ENCODE results near the gene OR5K4. TPM values are rescaled to one million over a fixed set of nuclear protein-coding genes. Genes with fewer than 3 reads are reported as not detected.

The OR5K4 gene
- total RNA-seq, 2 experiments from 2014 or later, result not detected

- H3K36me3 ChIP-seq (ENCODE audit: insufficient read depth, low read length), result no peaks in the 10 kb centered on the region
- CTCF ChIA-PET (ENCODE audit: unreplicated experiment), result no interaction called here
- no peak overlapping the region for H3K4me3 ChIP-seq (ENCODE audit: low read depth, low read length, poor library complexity, severe bottlenecking)
- intact Hi-C loops (cut with micrococcal nuclease; ENCODE audit: unreplicated experiment), result no loop called here
- H3K9me3 ChIP-seq (ENCODE audit: low read length), result no peaks in the 10 kb centered on the region
- H3K4me1 ChIP-seq (ENCODE audit: insufficient read depth, low read length, poor library complexity, severe bottlenecking), result no peaks in the 10 kb centered on the region
- no peak for DNase-seq (ENCODE audit: low spot score)
- TF ChIP-seq EZH2phosphoT487 (IDR thresholded peaks at IDR 0.05; ENCODE audit: borderline replicate concordance, low read depth, low read length) (no peak), CTCF (conservative IDR thresholded peaks at IDR 0.05; ENCODE audit: low read length) (no peak)
- H3K9me2 ChIP-seq (ENCODE audit: insufficient read depth, low read length), result no peaks in the 10 kb centered on the region
- no peak overlapping the region for H3K27ac ChIP-seq (ENCODE audit: low read depth, low read length, poor library complexity, severe bottlenecking)
- H3K79me2 ChIP-seq (ENCODE audit: insufficient read depth, low read depth, low read length), result no peaks in the 10 kb centered on the region
- no peak overlapping the region for H3K4me2 ChIP-seq (ENCODE audit: low read length)
- POLR2A ChIA-PET, result interaction anchor here (0.8 kb wide), 1 partner anchor 132 kb away, joined by 3 read pairs; no protein-coding TSS in a partner anchor
- no TSS peak for BruUV-seq (replicated peaks)
- no peak overlapping the region for H2AFZ ChIP-seq (ENCODE audit: low read length)
- no peaks in the 10 kb centered on the region for H4K20me1 ChIP-seq (ENCODE audit: insufficient read depth, low read length)
Measured at GRCh38 chr3:98398513-98398912, 44.9 kb downstream of the OR5K4 start.

DNA sequence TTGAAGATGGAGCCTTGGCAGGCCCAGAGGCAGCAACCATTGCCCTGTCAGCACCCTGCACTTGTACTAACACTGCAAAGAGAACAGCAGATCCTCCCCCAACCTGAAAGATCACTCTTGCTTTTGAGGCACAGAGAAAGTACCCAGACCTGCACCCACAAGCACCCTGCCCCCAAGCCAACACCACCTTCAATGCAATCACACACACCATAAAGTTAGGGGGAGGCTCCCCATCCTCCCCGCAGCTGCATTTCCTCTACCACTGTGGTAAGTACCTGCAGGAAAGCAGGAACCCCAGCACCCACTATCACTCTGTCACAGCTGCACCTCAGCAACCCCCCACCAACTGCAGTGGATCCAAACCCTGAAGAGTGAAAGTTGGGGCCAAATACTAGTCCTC is 48.9 kb downstream of the OR5K4 start:
- Histone ChIP-seq H3K4me3 (ENCODE audit: low read depth, low read length, poor library complexity, severe bottlenecking) (no peak overlapping the region), H4K20me1 (ENCODE audit: insufficient read depth, low read length) (no peaks in the 10 kb centered on the region), H3K9me2 (ENCODE audit: insufficient read depth, low read length) (no peaks in the 10 kb centered on the region), H3K36me3 (ENCODE audit: insufficient read depth, low read length) (no peaks in the 10 kb centered on the region), H2AFZ (ENCODE audit: low read length) (no peak overlapping the region), H3K4me1 (ENCODE audit: insufficient read depth, low read length, poor library complexity, severe bottlenecking) (peaks cover 8% of the 10 kb centered on the region), H3K9me3 (ENCODE audit: low read length) (peaks cover 11% of the 10 kb centered on the region; the same call in 1 of the 2 replicates), H3K27ac (ENCODE audit: low read depth, low read length, poor library complexity, severe bottlenecking) (no peak overlapping the region), H3K79me2 (ENCODE audit: insufficient read depth, low read depth, low read length) (no peaks in the 10 kb centered on the region), H3K4me2 (ENCODE audit: low read length) (no peak overlapping the region)
- ChIA-PET CTCF (ENCODE audit: unreplicated experiment) (no interaction called here), POLR2A (interaction anchor here (0.6 kb wide), 1 partner anchor 1672 kb away, joined by 3 read pairs; no protein-coding TSS in a partner anchor)
- DNase-seq (ENCODE audit: low spot score), result no peak
- intact Hi-C loops (cut with micrococcal nuclease; ENCODE audit: unreplicated experiment), result no loop called here
- BruUV-seq (replicated peaks), result no TSS peak
- no peak for TF ChIP-seq EZH2phosphoT487 (IDR thresholded peaks at IDR 0.05; ENCODE audit: borderline replicate concordance, low read depth, low read length)

DNA sequence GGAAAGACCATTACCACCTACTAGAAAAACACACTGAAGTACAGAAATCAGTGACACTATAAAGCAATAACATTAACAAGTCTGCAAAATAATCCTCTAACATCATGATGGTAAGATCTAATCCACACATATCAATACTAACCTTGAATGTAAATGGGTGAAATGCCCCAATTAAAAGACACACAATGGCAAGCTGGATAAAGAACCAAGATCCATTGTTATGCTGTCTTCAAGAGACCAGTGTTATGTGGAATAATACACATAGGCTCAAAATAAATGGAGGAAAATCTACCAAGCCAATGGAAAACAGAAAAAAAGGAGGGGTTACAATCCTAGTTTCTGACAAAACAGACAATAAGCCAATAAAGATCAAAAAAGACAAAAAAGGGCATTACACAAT is 50.4 kb downstream of the OR5K4 start:
- BruUV-seq (replicated peaks), result no TSS peak
- CTCF ChIA-PET (ENCODE audit: unreplicated experiment), result no interaction called here

More for the DNA sequence above, 50.4 kb downstream of the OR5K4 start:
- no peak overlapping the region for H3K4me2 ChIP-seq (ENCODE audit: low read length)
- H3K36me3 ChIP-seq (ENCODE audit: insufficient read depth, low read length), result no peaks in the 10 kb centered on the region
- peaks cover 11% of the 10 kb centered on the region; the same call in 1 of the 2 replicates for H3K9me3 ChIP-seq (ENCODE audit: low read length)
- no peak for TF ChIP-seq EZH2phosphoT487 (IDR thresholded peaks at IDR 0.05; ENCODE audit: borderline replicate concordance, low read depth, low read length)
- TF ChIP-seq CTCF (conservative IDR thresholded peaks at IDR 0.05; ENCODE audit: low read length), result no peak
- H3K27ac ChIP-seq (ENCODE audit: low read depth, low read length, poor library complexity, severe bottlenecking), result no peak overlapping the region
- no peak overlapping the region for H2AFZ ChIP-seq (ENCODE audit: low read length)
- intact Hi-C loops (cut with micrococcal nuclease; ENCODE audit: unreplicated experiment), result no loop called here
- no peak overlapping the region for H3K4me3 ChIP-seq (ENCODE audit: low read depth, low read length, poor library complexity, severe bottlenecking)
- peaks cover 8% of the 10 kb centered on the region for H3K4me1 ChIP-seq (ENCODE audit: insufficient read depth, low read length, poor library complexity, severe bottlenecking)
- H4K20me1 ChIP-seq (ENCODE audit: insufficient read depth, low read length), result no peaks in the 10 kb centered on the region
- POLR2A ChIA-PET, result interaction anchor here (0.6 to 1.7 kb wide), 2 partner anchors 9 to 1127 kb away, joined by 3 to 5 read pairs; no protein-coding TSS in a partner anchor
- no peak for DNase-seq (ENCODE audit: low spot score)
- no peaks in the 10 kb centered on the region for H3K79me2 ChIP-seq (ENCODE audit: insufficient read depth, low read depth, low read length)
- H3K9me2 ChIP-seq (ENCODE audit: insufficient read depth, low read length), result no peaks in the 10 kb centered on the region

Other genes with a start within 250 kb of the OR5K4 start
- gene OR5H1, start 223.1 kb upstream of the OR5K4 start, total RNA-seq (2014; rRNA removed; shearing (Covaris generic)), result not detected in 2 replicates
- gene OR5H1, start 223.1 kb upstream of the OR5K4 start, total RNA-seq (2022), result not detected in 2 replicates
- not detected in 2 replicates for gene OR5H14, start 206.4 kb upstream of the OR5K4 start, total RNA-seq (2014; rRNA removed; shearing (Covaris generic))
- gene OR5H14, start 206.4 kb upstream of the OR5K4 start, total RNA-seq (2022), result not detected in 2 replicates
- gene OR5H15, start 187.2 kb upstream of the OR5K4 start, total RNA-seq (2014; rRNA removed; shearing (Covaris generic)), result not detected in 2 replicates
- gene OR5H15, start 187.2 kb upstream of the OR5K4 start, total RNA-seq (2022), result not detected in 2 replicates
- not detected in 2 replicates for gene OR5H6, start 89.6 kb upstream of the OR5K4 start, total RNA-seq (2014; rRNA removed; shearing (Covaris generic))
- not detected in 2 replicates for gene OR5H6, start 89.6 kb upstream of the OR5K4 start, total RNA-seq (2022)
- gene OR5H2, start 71.3 kb upstream of the OR5K4 start, total RNA-seq (2014; rRNA removed; shearing (Covaris generic)), result not detected in 2 replicates
- not detected in 2 replicates for gene OR5H2, start 71.3 kb upstream of the OR5K4 start, total RNA-seq (2022)
- gene OR5K3, start 36.8 kb downstream of the OR5K4 start, total RNA-seq (2014; rRNA removed; shearing (Covaris generic)), result not detected in 2 replicates
- not detected in 2 replicates for gene OR5K3, start 36.8 kb downstream of the OR5K4 start, total RNA-seq (2022)
- not detected in 2 replicates for gene OR5K1, start 109.3 kb downstream of the OR5K4 start, total RNA-seq (2014; rRNA removed; shearing (Covaris generic))
- not detected in 2 replicates for gene OR5K1, start 109.3 kb downstream of the OR5K4 start, total RNA-seq (2022)
- gene OR5K2, start 143.8 kb downstream of the OR5K4 start, total RNA-seq (2014; rRNA removed; shearing (Covaris generic)), result not detected in 2 replicates
- not detected in 2 replicates for gene OR5K2, start 143.8 kb downstream of the OR5K4 start, total RNA-seq (2022)
- 70.7 and 78.0 TPM in 2 replicates for gene CLDND1, start 169.0 kb downstream of the OR5K4 start, total RNA-seq (2014; rRNA removed; shearing (Covaris generic))
- 80.4 and 87.8 TPM in 2 replicates for gene CLDND1, start 169.0 kb downstream of the OR5K4 start, total RNA-seq (2022)
- gene GPR15, start 178.1 kb downstream of the OR5K4 start, total RNA-seq (2014; rRNA removed; shearing (Covaris generic)), result 18.8 and 32.0 TPM in 2 replicates
- 29.8 and 42.6 TPM in 2 replicates for gene GPR15, start 178.1 kb downstream of the OR5K4 start, total RNA-seq (2022)
- gene CPOX, start 239.8 kb downstream of the OR5K4 start, total RNA-seq (2014; rRNA removed; shearing (Covaris generic)), result 14.7 and 16.4 TPM in 2 replicates
- 8.8 and 10.1 TPM in 2 replicates for gene CPOX, start 239.8 kb downstream of the OR5K4 start, total RNA-seq (2022)